GM23248 (cell line): Measurements from ENCODE around the gene SYT15. TPM values are rescaled to one million over a fixed set of nuclear protein-coding genes. Genes with fewer than 3 reads are reported as not detected.
A peak's percentile ranks its signal among the peaks of the same experiment; 100 is the strongest.

ENCODE experiments used
- DNase-seq: peaks from one replicate; pipeline ENCODE4 v3.0.0-alpha.2; 2015
- H2AFZ ChIP-seq: fragments of 200-600 bp; sonication (generic); 2 replicates; pipeline ENCODE4 v1.6.1; 2016; ENCODE audit warnings: antibody characterized with exemption
- H3F3A ChIP-seq: fragments of 200-600 bp; sonication (generic); 2 replicates; pipeline ENCODE4 v1.6.1; 2016; ENCODE audit warnings: mild to moderate bottlenecking, antibody characterized with exemption, mixed run types; ENCODE audit not compliant: insufficient read depth
- H3K27ac ChIP-seq: fragments of 200-600 bp; sonication (generic); 2 replicates; pipeline ENCODE4 v1.5.1; 2016; ENCODE audit warnings: mild to moderate bottlenecking
- H3K27me3 ChIP-seq: fragments of 200-600 bp; sonication (generic); replicated peaks from 2 replicates; pipeline ENCODE4 v1.6.1; 2016; ENCODE audit warnings: mild to moderate bottlenecking; ENCODE audit not compliant: insufficient read depth
- H3K36me3 ChIP-seq: fragments of 200-600 bp; sonication (generic); 2 replicates; pipeline ENCODE4 v1.6.1; 2016; ENCODE audit warnings: low read depth, mild to moderate bottlenecking
- H3K4me1 ChIP-seq: fragments of 200-600 bp; sonication (generic); 2 replicates; pipeline ENCODE4 v1.6.1; 2016; ENCODE audit warnings: mild to moderate bottlenecking; ENCODE audit not compliant: insufficient read depth
- H3K4me2 ChIP-seq: fragments of 200-600 bp; sonication (generic); one replicate; pipeline ENCODE4 v1.6.1; 2016; ENCODE audit warnings: mild to moderate bottlenecking; ENCODE audit not compliant: unreplicated experiment
- H3K4me3 ChIP-seq: fragments of 200-600 bp; sonication (generic); 2 replicates; pipeline ENCODE4 v1.5.1; 2016; ENCODE audit warnings: mild to moderate bottlenecking
- H3K79me2 ChIP-seq: fragments of 200-600 bp; sonication (generic); 2 replicates; pipeline ENCODE4 v1.6.1; 2016; ENCODE audit warnings: mild to moderate bottlenecking; ENCODE audit not compliant: insufficient read depth
- H3K9ac ChIP-seq: fragments of 200-600 bp; sonication (generic); 2 replicates; pipeline ENCODE4 v1.6.1; 2016; ENCODE audit warnings: mild to moderate bottlenecking
- H3K9me2 ChIP-seq: fragments of 200-600 bp; sonication (generic); 2 replicates; pipeline ENCODE4 v1.6.1; 2016; ENCODE audit warnings: mixed run types, mild to moderate bottlenecking, moderate library complexity; ENCODE audit not compliant: insufficient read depth
- H3K9me3 ChIP-seq: fragments of 200-600 bp; sonication (generic); one replicate; pipeline ENCODE4 v1.6.1; 2017; ENCODE audit warnings: low read depth
- H4K20me1 ChIP-seq: fragments of 200-600 bp; sonication (generic); 2 replicates; pipeline ENCODE4 v1.6.0; 2016; ENCODE audit not compliant: insufficient read depth
- EZH2 ChIP-seq: fragments of 200-600 bp; sonication (generic); IDR thresholded peaks from 2 replicates; pipeline ENCODE4 v1.6.1; 2018; ENCODE audit warnings: antibody characterized with exemption, mild to moderate bottlenecking; ENCODE audit not compliant: insufficient read depth, poor library complexity, severe bottlenecking
- EZH2phosphoT487 ChIP-seq: fragments of 200-600 bp; sonication (generic); IDR thresholded peaks from 2 replicates; pipeline ENCODE4 v1.6.1; 2018; ENCODE audit warnings: antibody characterized with exemption, moderate library complexity, mild to moderate bottlenecking, low read depth; ENCODE audit not compliant: insufficient read depth
- WGBS, 2 experiments: methylation state at CpG; one replicate each; pipeline ENCODE4 v1.1.6; 2015 to 2017; ENCODE audit warnings: low lambda C conversion rate in 2 of 2, low coverage in 1 of 2; ENCODE audit errors: missing lambda C conversion rate in 2 of 2; 5-methylcytosine and 5-hydroxymethylcytosine counted together
- in situ Hi-C: fragments of 300-500 bp; cut with MboI; formaldehyde crosslinking; loops from 2 replicates; pipeline ENCODE4 v1.15.0; 2020
- polyA plus RNA-seq: library from polyadenylated mRNA; unstranded; fragments of >200 nt; fragmentation: Nextera tagmentation; extraction: Ambion mirVana; gene quantifications from 2 replicates; pipeline ENCODE4 v1.2.1, GENCODE V29; 2016
- total RNA-seq: library from RNA; depleted of rRNA; stranded (reverse); fragments of >200 nt; shearing (Covaris generic); gene quantifications from 2 replicates; pipeline ENCODE4 v1.2.3, GENCODE V29; 2014

Gene SYT15
- total and polyA plus RNA-seq, 2 experiments from 2014 or later, result 1.2 to 2.3 TPM

- Histone ChIP-seq H3K9ac (no peak overlapping the region), H3K4me3 (no peak overlapping the region), H4K20me1 (no peaks in the 10 kb centered on the region), H3K9me3 (no peaks in the 10 kb centered on the region), H3K4me2 (no peak overlapping the region), H3K4me1 (0 out of 2 replicates have a peak, but pooled peaks cover 3% of the 10 kb centered on the region), H3K27ac (no peak overlapping the region), H2AFZ (no peak overlapping the region), H3F3A (no peaks in the 10 kb centered on the region), H3K9me2 (no peaks in the 10 kb centered on the region), H3K27me3 (peaks cover 34% of the 10 kb centered on the region), H3K36me3 (no peaks in the 10 kb centered on the region), H3K79me2 (no peaks in the 10 kb centered on the region)
- 13 to 16% methylated on average over 36 to 42 of the region's 42 CpGs for whole genome bisulfite sequencing, 2 experiments
- TF ChIP-seq EZH2phosphoT487, result no peak
- no peak for TF ChIP-seq EZH2
- DNase-seq, result peak; percentile 36
- in situ Hi-C loops, result no loop called here
Measured at GRCh38 chr10:46541017-46541661, 37.8 kb upstream of the SYT15 start.

- in situ Hi-C loops, result no loop called here
- no peak overlapping the region for H3K4me2 ChIP-seq
- 0 out of 2 replicates have a peak, but pooled peaks cover 3% of the 10 kb centered on the region for H3K4me1 ChIP-seq
- no peak for DNase-seq
- no peak overlapping the region for H3K4me3 ChIP-seq
- H3K27ac ChIP-seq, result no peak overlapping the region
- TF ChIP-seq EZH2, result no peak
- H2AFZ ChIP-seq, result no peak overlapping the region
- H4K20me1 ChIP-seq, result no peaks in the 10 kb centered on the region
- no peaks in the 10 kb centered on the region for H3K79me2 ChIP-seq
- no peaks in the 10 kb centered on the region for H3K9me3 ChIP-seq
- H3K9me2 ChIP-seq, result no peaks in the 10 kb centered on the region
- no peaks in the 10 kb centered on the region for H3F3A ChIP-seq
- no peak overlapping the region for H3K9ac ChIP-seq
- 83 to 86% methylated on average over 7 of the region's 7 CpGs for WGBS, 2 experiments
- no peaks in the 10 kb centered on the region for H3K36me3 ChIP-seq
- peaks cover 26% of the 10 kb centered on the region for H3K27me3 ChIP-seq
Measured at GRCh38 chr10:46541735-46542566, 37.0 kb upstream of the SYT15 start.

- TF ChIP-seq EZH2 (no peak), EZH2phosphoT487 (no peak)
- H3K27ac ChIP-seq, result no peak overlapping the region
- in situ Hi-C loops, result no loop called here
Measured at GRCh38 chr10:46542567-46543465, 36.1 kb upstream of the SYT15 start.

More at GRCh38 chr10:46542567-46543465, 36.1 kb upstream of the SYT15 start:
- Histone ChIP-seq H3K9me3 (no peaks in the 10 kb centered on the region), H4K20me1 (no peaks in the 10 kb centered on the region), H3K4me3 (no peak overlapping the region), H3K36me3 (no peaks in the 10 kb centered on the region), H3K9ac (no peak overlapping the region), H3K4me1 (0 out of 2 replicates have a peak, but pooled peaks cover 3% of the 10 kb centered on the region), H3F3A (no peaks in the 10 kb centered on the region), H3K4me2 (no peak overlapping the region), H3K27me3 (peaks cover 18% of the 10 kb centered on the region), H2AFZ (no peak overlapping the region), H3K9me2 (no peaks in the 10 kb centered on the region), H3K79me2 (no peaks in the 10 kb centered on the region)
- 67 to 73% methylated on average over 7 of the region's 7 CpGs for WGBS, 2 experiments
- DNase-seq, result no peak
